ENCODE data around the gene KAT6B. TPM values are rescaled to one million over a fixed set of nuclear protein-coding genes. Genes with fewer than 3 reads are reported as not detected.

Gene KAT6B
- total RNA-seq, 2 donors from 2014 or later, result 25.2 to 37.0 TPM

DNA sequence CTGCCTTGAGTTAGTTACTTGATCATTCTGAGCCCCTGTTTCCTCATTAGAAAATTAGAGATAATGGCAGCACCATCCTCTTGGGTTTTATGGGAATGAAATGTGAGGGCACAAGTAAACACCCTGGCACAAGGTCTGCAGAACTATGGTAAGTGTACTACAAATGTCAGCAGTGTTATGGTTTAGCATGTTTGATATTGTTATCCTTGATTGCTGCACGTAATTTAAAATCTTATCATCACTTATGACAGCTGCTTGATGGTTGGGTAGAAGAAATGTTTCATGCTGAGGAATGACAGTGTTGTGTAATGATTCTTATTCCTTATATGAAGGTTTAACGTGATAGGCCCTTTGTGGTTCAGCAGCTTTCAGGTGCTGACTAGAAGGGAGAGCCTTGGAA lies 134.3 kb downstream of the KAT6B start:
- intact Hi-C loops (cut with DNase I), result no loop called here
- ATAC-seq (peak in 1 of 2 donors; percentile 78), DNase-seq (no peak)

DNA sequence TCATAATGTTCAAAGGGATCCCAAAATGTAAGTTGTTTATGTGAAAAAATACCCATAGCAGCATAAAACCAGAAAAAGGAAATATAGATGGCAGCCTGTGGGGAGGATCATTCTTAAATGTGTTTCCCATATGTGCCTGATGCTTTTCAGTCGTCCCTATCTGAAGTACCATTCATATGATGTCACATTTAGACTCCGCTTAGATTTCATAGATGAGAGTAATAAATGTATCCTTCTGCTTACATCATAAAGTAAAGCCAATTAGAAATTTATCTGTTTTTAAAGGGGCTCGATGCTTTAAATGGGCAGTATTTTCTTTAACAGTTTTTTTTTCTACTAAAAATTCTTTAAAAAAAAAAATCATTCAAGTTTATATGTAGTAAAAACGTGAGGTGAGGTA lies 136.1 kb downstream of the KAT6B start:
- ATAC-seq (no peak), DNase-seq (no peak)
- intact Hi-C loops (cut with DNase I), result no loop called here

DNA sequence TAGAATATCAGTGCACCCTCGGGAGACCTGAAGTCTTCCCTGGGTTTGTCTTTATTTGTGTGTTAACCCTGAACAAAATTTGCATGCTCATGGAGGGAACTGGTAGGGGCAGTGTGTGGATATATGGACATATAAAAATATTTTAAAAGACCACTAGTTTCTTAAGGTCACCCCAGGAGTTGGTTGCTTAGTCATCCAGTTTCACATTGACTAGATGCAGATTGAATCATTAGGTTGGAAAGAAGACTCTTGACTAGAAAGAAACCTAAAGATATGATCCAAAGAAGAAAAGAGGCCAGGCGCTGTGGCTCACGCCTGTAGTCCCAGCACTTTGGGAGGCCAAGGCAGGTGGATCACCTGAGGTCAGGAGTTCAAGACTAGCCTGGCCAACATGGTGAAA lies 137.1 kb downstream of the KAT6B start:
- ATAC-seq (no peak), DNase-seq (no peak)
- intact Hi-C loops (cut with DNase I), result no loop called here

DNA sequence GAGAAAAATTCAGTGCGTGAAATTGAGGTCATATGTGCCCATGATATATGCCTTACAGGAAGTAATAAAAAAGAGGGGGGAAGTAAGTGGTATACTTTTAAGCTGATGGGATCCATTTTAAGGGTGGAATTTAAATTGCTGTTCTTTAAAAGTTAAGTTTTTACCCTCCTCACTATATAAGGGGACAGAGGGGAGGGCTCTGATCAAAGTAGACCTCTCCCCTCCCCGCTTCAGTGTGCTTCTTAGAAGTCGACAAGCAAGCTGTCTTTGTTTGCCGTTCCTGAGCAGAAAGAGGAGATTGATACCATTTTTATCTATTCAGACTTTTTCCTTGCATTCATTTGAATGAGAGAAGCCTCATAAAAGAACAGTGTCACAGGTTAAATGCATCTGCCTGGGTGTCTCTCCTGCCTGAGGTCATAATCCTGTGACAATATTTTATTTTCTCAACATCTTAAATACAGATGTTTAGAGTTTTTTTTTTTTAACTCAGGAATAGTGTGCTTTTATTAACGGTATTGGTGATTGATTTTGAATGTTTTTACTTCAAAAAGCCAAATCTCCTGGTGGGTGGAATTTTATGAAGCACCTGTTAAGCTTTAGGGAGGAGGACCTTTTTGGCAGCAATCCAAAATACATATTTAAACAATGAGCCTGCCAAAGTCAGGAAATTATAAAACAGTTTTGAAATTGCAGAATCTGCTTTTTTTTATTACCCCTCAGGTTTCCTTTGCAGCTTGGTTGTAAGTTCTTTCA lies 141.7 kb downstream of the KAT6B start:
- no peak for ATAC-seq
- DNase-seq, result no peak
- intact Hi-C loops (cut with DNase I), result no loop called here

DNA sequence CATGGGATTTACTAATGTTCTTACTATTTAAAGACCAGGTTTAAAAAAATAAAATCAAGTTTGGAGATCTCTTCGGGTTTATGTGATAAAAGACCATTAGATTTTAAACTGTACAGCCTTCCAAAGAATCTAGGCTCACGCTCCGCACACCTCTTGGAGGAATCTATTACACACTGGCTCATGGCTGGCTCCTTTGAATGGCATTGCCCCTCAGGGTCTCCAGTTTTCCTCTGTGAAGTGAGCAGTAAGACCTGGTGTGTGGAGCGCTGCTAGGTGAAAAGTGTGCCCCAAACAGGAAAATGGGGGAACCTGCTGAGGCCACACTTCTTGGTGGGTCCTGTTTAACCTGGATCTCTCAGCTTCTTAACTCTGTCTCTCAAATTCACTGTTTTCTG lies 142.3 kb downstream of the KAT6B start:
- intact Hi-C loops (cut with DNase I), result no loop called here
- DNase-seq, result no peak
- ATAC-seq, result no peak

DNA sequence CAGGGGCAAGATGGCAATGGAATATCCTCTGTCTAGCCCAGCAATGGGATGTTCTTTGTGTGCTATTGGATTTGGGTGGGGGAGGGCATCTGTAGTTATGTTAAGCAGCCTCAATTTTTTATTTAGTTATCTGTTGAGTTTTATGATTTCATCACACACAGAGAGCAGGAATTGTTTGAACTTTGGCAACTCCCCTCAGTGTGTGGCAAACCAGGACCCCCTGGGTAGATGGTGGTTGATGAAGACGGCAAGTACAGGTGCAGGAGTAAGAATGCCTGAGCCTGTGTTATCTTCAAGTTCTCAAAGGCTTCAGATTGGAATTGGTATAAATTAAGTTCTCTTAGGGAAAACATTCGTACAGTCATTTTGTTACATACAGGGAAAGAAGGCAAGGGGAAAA lies 142.7 kb downstream of the KAT6B start:
- intact Hi-C loops (cut with DNase I), result no loop called here
- no peak for ATAC-seq
- DNase-seq, result no peak

DNA sequence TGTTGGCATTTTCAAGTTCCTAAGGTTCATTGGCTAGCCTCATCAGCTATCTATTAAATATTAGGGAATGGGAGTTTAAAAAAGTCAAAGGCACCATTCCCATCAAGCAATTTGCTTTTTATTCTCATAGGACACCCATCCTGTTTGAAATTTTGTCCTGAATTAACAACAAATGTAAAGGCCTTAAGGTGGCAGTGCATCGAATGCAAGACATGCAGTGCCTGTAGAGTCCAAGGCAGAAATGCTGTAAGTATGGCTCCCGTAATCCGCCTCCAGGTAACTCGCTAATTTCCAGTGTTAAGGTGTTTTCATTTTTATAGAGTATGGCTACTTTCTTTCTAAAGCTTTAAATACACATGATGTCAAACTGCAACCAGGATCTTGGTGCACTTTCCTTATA lies 143.1 kb downstream of the KAT6B start:
- no peak for ATAC-seq
- intact Hi-C loops (cut with DNase I), result no loop called here
- no peak for DNase-seq

DNA sequence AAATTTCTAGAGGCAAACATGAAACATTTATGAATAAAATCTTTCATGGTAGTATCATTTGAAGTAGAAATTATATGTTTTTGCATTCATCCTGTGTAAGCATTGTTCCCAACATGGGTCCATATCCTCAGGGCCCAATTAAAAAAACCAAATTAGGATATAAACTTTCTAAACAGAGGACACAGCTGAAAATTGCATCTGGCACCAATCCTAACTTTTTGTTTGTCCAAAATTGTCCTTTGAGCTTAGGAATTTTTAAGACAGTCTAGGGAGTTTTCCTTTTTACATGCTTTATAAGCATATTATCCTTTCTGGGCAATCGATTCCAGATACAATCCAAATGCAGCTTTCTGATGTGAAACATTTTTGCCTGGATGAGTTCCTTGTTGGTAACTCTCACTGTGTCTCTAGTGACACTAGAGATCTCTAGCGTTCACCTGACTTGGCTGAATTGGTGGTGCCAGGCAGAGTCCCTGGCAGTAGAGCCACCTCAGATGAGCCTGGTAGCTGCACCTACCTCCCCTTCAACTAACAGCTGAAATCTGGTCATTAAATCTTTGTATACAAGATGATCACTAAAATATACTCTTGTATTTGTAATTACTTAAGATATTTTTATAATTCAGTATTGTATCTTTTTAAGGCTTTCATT lies 147.5 kb downstream of the KAT6B start:
- ATAC-seq, result no peak
- intact Hi-C loops (cut with DNase I), result no loop called here

DNA sequence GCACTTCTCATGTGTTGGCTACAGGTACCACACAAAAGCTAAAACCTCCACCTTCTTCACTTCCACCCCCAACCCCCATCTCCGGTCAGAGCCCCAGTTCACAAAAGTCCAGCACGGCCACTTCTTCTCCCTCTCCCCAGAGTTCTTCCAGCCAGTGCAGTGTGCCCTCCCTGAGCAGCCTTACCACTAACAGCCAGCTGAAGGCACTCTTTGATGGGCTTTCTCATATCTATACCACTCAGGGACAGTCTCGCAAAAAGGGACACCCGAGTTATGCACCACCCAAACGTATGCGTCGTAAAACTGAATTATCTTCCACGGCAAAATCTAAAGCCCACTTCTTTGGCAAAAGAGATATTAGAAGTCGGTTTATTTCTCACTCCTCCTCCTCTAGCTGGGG lies 149.4 kb downstream of the KAT6B start:
- ATAC-seq (no peak), DNase-seq (no peak)
- intact Hi-C loops (cut with DNase I), result no loop called here

More for the DNA sequence above, 147.5 kb downstream of the KAT6B start:
- no peak for DNase-seq

DNA sequence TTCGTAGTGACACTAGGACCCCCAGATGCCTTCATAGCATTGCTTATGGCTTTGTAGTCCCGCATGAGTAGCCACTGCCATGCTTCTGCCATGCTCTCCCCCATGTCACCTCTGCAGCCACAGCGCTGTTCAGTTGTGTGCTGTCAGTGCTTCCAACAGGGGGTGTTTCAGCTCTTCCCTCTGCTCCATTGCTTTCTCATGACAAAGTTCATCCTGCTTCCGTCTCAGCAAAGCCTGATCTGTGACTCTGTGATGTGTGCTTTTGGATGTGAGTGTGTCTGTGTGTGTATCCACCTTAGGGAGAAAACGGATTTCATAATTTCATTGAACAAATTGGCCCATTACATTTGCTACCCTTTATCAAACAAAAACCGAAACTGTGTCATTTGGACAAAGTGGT lies 150.2 kb downstream of the KAT6B start:
- intact Hi-C loops (cut with DNase I), result no loop called here
- DNase-seq (no peak), ATAC-seq (no peak)

DNA sequence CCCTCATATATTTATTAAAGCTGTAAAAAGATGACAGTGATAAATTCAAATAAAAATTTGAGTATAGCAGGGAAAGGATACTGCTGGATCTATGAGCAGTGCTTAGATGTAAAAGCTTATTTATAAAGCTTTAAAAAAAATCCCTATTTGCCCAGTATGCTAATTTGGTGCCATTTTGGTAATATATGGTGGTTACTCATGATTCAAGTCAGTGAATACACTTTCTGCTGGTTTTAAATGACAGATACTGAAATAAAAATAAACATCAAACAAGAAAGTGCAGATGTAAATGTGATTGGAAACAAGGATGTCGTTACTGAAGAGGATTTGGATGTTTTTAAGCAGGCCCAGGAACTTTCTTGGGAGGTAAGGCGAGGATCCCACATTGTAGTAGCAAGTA lies 150.7 kb downstream of the KAT6B start:
- intact Hi-C loops (cut with DNase I), result no loop called here
- ATAC-seq, result no peak
- DNase-seq, result no peak

DNA sequence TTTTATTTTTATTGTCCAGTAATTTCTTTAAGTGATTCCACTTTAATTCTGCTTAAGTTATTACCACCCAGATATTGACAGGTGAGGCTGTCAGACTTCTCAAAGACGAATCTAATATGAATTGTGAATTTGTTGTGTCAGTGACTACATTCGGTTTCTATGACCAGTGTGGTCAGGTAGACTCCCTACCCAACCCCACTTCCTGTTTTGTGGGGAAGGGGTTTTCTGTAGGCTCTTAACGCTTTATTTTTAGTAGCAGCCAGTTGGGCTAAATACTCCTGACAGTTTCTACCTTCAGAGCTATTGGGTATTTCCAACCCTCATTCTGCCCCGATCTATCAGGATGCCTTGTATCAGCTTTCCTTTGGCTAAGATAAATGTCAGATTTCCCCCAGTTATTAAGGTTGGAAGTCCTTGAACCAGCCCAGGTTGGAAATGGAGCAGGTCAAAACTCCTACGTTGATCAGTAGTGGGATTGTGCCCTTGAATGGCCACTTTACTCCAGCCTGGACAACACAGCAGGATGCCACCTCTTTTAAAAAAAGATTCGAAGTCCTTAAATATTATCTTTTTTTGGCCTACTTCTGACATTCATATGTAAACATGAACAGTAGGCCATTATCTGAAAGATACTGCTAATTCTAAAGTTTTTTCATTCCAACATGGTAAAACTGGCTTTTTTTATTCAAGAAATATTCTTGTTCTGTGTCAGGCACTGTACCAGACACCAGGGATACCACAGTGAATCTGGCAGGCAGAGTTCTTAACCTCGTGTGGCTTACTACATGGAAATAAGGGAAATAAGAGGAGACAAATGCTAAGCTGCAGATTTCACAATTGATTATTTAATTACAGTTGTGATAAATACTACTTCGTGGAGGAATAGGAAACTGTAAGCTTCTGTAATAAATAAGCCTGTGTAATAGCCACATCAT lies 151.8 kb downstream of the KAT6B start:
- intact Hi-C loops (cut with DNase I), result no loop called here
- ATAC-seq, result no peak
- DNase-seq, result no peak

DNA sequence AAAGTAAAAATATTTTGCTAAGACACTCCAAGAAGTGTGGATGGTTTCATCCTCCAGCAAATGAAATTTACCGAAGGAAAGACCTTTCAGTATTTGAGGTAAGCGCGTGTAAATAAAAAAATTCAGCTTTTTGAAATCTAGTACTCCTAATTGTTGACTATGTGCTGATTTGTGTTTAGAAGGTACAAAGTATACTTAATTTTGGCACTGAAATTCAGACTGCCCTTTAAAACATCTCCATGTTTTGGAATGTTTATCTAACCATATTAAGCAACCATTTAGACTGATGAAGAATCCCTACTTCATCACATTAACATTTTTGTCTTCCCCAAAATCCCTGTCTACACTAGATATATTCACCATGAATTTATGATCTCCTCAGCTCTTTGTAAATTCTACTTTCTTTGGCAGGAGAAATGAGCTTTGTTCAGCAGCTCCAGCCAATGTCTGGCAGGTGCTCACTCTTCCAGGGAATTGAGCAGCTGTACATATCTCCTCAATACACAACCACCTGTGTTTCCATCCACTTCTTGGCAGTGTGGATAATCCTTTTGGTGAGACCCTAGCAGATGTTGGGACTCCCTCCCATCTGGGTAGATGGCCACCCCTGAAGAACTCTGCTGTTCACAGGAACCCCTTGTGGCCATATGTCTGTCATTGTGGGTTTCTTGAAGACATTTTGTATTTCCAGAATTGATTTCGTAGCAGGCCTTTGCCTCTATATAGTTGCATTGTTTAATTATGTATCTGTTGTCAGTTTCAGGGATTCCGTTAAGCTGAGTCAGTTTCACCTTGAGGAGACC lies 155.6 kb downstream of the KAT6B start:
- ATAC-seq (no peak), DNase-seq (no peak)
- intact Hi-C loops (cut with DNase I), result no loop called here

DNA sequence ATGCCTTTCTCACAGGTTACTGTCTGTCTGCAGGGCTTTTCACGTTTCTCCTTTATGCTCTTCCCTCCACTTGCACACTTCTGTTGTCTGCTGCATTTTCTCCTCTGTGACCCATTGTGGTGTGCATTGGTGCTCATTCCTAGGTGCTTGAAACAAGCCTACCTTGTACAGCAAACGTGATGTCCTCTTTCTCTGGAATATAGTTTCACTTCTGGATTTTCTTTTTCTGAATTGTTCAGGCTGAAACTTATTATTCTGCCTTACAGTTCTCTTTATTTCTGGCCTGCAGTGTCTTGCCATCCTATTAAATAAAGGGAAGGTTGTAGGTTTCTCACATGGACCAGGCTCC lies 156.2 kb downstream of the KAT6B start:
- intact Hi-C loops (cut with DNase I), result no loop called here
- no peak for DNase-seq
- ATAC-seq, result no peak

DNA sequence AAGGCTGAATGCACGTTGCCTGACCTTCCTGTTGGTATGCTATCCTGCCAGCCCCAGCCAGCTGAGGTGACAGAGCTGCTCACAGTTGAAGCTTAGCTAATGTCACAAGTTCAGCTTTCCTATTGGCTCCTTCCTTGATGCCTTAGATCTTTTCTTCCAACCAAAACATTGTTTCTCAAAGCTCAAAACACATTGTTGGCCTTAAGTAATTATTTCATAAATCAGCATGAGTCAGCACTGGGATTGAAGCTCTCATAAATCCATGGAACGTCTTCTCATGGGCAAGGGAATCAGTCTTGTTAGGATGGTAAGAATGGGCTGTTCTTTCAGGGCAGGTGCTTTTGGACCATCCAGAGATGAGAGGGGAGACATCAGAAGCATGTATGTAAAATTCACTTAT lies 157.0 kb downstream of the KAT6B start:
- no peak for ATAC-seq
- DNase-seq, result no peak
- intact Hi-C loops (cut with DNase I), result no loop called here

DNA sequence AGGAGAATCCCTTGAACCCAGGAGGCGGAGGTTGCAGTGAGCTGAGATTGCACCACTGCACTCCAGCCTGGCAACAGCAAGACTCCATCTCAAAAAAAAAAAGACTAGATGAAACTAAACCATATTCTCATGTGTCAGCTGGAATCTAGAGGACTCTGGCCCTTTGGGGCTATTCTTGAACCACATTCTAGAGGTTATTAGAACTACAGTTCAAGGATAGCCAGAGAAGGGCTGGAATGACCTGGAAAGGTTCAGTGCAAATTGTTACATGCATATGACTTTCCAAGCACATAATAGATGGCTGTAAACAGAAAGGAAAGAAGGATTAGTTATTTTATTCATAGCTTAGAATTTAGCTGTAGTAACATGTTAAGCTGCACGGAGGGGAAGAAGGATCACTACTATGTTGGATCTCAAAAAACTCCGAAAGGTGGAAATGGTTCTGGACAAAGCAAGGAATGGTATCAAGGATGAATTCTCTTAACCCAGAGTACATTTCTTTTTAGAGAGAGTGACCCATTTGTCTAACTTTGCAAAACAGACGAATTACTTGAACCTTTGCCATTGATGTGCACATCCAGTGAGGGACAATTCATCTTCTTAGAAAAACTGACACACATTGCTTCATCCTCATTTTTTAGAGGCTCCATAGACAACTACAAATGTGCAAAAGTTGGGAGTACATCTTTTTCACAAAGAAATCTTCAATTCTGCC lies 161.1 kb downstream of the KAT6B start:
- intact Hi-C loops (cut with DNase I), result no loop called here
- no peak for ATAC-seq
- no peak for DNase-seq

DNA sequence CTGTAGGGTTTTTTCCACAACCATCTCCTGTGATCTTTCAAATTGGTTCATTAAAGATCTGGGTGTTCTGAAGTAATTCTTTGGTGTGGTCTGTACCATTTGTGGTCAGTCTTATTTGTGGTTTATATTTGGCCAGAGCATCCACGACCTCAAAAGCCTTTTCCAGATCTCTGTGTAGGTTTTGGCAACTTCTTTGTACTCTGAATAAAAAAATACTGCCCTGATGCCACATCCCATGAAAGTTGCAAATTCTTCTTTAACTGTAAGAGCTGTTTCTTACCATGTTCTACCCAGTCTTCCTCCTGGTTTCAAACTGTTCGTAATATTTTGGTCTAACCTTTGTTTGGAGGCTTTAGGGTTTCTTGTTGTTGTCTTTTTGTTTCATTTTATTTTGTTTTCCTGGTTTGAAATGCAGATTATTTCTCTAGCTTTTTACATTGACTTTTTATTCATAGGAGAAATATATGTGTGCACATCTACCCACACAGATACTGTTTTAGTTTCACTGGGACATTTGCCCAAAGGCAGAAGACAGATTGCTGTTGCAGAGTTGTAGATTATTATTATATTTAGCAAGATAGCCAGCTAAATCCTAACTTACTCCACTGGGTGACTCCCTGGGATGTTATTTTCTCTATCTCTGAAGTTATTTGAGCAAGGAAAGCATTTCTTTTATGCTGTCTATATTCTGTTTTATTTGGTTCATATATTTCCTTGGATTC lies 161.8 kb downstream of the KAT6B start:
- intact Hi-C loops (cut with DNase I), result no loop called here
- peak in 1 of 2 donors; percentile 38 for ATAC-seq
- DNase-seq, result no peak

All from left cardiac atrium (tissue), 4 donors.